Pulmonary artery endothelial cell (primary cell): Measurements from ENCODE around the gene SLC44A1. TPM values are rescaled to one million over a fixed set of nuclear protein-coding genes. Genes with fewer than 3 reads are reported as not detected.

Experiments
- DNase-seq: peaks from one replicate; pipeline ENCODE4 v3.0.0-alpha.2; 2011; ENCODE audit warnings: low read depth, low spot score
- total RNA-seq: library from RNA; depleted of rRNA; stranded (reverse); fragments of >200 nt; gene quantifications from 2 replicates; pipeline ENCODE4 v1.2.3, GENCODE V29; 2014

The SLC44A1 gene
- total RNA-seq, 1 donor from 2014 or later: 79.0 TPM

DNA sequence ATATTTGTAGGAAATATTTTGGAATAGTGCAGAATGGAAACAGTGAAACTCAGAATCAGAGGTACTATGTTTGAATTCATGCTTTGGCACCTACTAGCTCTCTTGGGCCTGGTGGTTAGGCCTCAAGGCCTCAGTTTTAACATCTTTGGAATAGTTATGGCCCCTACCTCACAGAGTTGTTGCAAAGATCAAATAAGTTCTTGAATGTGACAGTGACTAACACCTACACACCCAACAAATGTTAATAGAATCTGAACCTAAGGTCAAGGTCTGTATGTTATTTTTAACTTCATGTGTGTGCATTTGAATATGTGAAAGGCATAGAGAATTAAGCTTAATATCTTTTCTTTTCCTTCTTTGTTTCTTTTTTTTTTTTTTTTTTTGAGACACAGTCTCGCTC is 87.3 kb downstream of the SLC44A1 start:
- DNase-seq: no peak

GRCh38 chr9:105332471-105332870 is 88.0 kb downstream of the SLC44A1 start:
- DNase-seq: no peak

- DNase-seq: no peak
These were observed 88.6 kb downstream of the SLC44A1 start for GRCh38 chr9:105333076-105333475.

DNA sequence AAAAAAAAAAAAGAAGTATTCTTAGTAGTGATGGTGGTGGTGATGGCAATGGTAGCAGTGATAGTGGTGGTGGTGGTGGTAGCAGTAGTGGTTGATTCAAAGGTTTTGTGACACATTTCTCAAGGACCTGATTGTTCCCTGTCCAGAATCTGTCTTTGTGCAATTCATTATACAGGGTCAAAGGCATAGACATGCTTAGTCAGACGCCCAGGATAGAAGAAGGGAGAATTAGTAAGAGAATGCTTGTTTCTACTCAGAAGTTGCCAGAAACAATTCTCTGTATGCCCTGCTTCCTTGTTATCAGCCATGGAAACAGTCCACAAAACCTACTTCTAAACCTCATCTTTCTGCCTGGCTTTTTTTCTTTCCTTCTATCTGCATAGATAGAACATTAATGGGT is 89.4 kb downstream of the SLC44A1 start:
- no peak for DNase-seq

DNA sequence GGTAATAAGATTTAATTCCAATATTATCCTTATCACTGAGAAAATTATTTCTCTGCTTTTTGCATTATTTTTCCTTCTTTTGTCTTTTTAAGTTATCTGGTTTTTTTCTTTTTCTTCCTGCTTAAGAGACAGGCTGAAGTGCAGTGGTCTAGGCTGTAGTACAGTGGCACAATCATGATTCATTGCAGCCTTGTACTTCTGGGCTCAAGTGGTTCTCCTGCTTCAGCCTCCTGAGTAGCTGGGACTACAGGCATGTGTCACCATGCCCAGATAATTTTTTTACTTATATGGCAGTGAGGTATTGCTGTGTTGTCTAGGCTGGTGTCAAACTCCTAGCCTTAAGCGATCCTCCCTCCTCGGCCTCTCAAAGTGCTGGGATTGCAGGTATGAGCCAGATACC is 93.9 kb downstream of the SLC44A1 start:
- no peak for DNase-seq

GRCh38 chr9:105339849-105340248 is 95.4 kb downstream of the SLC44A1 start:
- no peak for DNase-seq

GRCh38 chr9:105341434-105342146 is 97.1 kb downstream of the SLC44A1 start:
- no peak for DNase-seq

DNA sequence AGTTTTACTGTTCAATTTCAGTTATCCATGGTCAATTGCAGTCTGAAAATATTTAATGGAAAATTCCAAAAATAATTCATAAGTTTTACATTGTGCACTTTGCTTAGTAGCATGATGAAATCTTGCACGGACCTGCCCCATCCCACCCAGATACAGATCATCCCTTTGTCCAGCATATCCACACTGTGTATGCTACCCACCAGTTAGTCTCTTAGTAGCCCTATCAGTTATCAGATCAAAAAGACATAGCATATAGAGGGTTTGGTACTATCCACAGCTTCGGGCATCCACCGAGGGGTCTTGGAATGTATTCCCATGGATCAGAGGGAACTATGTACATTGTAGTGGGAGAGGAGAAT is 97.7 kb downstream of the SLC44A1 start:
- no peak for DNase-seq

- DNase-seq: no peak
These were observed 99.8 kb downstream of the SLC44A1 start for GRCh38 chr9:105344283-105344682.

GRCh38 chr9:105345626-105346025 is 101.2 kb downstream of the SLC44A1 start:
- DNase-seq: no peak

GRCh38 chr9:105346273-105346672 is 101.8 kb downstream of the SLC44A1 start:
- DNase-seq: no peak

GRCh38 chr9:105354448-105354847 is 110.0 kb downstream of the SLC44A1 start:
- DNase-seq: no peak

DNA sequence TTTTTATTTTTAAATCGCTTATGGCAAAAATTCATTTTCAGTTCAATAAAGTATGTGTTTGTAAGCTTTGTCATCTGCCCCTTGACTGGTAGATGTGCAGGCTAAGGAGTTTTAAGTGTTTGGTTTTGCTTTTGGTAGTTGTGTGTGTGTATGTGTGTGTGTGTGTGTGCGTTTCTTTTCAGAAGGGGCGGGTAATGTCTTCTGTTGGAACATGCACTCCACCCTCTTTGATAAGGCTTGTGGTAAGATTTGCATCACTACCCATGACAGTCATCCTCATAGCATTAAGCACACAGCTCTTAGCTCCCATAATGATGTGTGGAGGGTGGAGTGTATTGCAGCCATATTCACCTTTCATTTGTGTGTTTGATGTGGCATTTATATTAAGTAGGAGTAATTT is 111.3 kb downstream of the SLC44A1 start:
- DNase-seq: no peak

DNA sequence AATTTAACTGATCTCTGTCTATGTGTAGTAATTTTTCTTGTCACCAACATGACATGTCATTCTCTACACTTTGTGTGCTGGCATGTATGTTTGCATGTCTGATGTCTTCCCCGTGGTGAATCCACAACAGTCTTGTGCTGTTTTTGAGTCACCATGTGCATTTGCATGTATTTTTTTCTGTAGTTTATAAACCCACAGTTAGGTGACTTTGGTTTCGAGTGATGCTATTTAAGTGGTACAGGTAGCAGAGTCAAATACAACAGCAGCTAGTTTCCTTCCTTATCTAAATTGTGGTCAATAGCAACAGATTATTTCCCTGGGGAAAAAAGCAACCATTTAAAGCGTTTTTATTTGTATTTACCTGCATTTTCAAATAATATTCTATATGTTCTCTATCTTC is 113.5 kb downstream of the SLC44A1 start:
- no peak for DNase-seq

- no peak for DNase-seq
These were observed 115.4 kb downstream of the SLC44A1 start for GRCh38 chr9:105359892-105360291.

GRCh38 chr9:105360344-105360743 is 115.9 kb downstream of the SLC44A1 start:
- DNase-seq: no peak

DNA sequence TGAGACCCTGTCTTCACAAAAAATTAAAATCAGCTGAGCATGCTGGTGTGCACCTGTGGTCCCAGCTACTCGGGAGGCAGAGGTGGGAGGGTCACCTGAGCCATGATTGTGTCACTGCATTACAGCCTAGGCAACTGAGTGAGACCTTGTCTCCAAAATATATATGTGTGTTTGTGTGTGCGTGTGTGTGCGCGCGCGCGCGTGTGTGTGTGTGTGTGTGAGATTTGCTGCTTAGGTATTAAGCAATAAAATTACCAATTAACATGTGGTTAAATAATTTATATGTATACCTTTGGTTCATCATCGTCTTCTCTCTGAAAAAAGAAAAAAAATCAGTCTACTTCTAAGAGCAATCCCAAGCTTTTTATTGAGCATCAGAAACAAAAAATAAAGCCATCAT is 117.4 kb downstream of the SLC44A1 start:
- DNase-seq: no peak

DNA sequence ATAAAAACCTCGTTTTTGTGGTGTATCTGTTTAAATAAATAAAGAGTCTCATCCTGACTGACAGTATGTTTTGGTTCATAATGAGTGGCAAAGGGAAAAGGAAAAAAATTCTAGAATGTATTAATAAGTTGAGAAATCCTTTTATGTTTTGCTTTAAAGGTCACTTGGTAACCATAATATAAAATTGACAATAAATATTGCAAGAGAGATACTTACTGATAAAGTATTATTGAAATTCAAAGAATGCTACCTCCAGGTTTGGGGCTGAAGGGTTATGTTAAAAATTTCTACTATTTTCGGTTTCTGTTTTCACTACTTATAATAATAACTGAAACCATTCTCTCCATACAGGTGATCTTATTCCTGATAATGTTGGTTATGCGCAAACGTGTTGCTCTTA is 118.0 kb downstream of the SLC44A1 start:
- DNase-seq: no peak

GRCh38 chr9:105363837-105364236 is 119.4 kb downstream of the SLC44A1 start:
- no peak for DNase-seq

GRCh38 chr9:105369911-105370310 is 125.5 kb downstream of the SLC44A1 start:
- DNase-seq: no peak

- no peak for DNase-seq
These were observed 129.3 kb downstream of the SLC44A1 start for GRCh38 chr9:105373723-105374122.

GRCh38 chr9:105375323-105375722 is 130.9 kb downstream of the SLC44A1 start:
- no peak for DNase-seq

GRCh38 chr9:105376893-105377292 is 132.4 kb downstream of the SLC44A1 start:
- DNase-seq: no peak
